Natural killer cell (primary cell): Measurements from ENCODE around the gene AGTRAP. TPM values are rescaled to one million over a fixed set of nuclear protein-coding genes. Genes with fewer than 3 reads are reported as not detected.

Experiments
- ATAC-seq, 3 donors: fragments of 150-1000 bp in 2 of 3; fragments of 200-7000 bp in 1 of 3; cut with Tn5 transposase; 1 replicate in 1 of 3; 2 replicates in 2 of 3; pipeline ENCODE4 v1.10.0; 2021; ENCODE audit warnings: mild to moderate bottlenecking in 2 of 3, moderate library complexity in 2 of 3
- DNase-seq, 2 donors: peaks; one replicate each; pipeline versions ENCODE4 v3.0.0 to v3.0.0-alpha.2; 2013 to 2021; ENCODE audit warnings: mixed read lengths in 1 of 2
- H3K27ac ChIP-seq: one replicate; pipeline ENCODE4 v1.5.1; 2013; ENCODE audit warnings: mild to moderate bottlenecking, low read length
- H3K27me3 ChIP-seq: one replicate; pipeline ENCODE4 v1.6.1; 2013; ENCODE audit warnings: low read length; ENCODE audit not compliant: control insufficient read depth, insufficient read depth
- H3K36me3 ChIP-seq: one replicate; pipeline ENCODE4 v1.6.1; 2013; ENCODE audit warnings: low read length; ENCODE audit not compliant: control insufficient read depth, insufficient read depth
- H3K4me1 ChIP-seq: one replicate; pipeline ENCODE4 v1.6.1; 2013; ENCODE audit warnings: low read length; ENCODE audit not compliant: control insufficient read depth, insufficient read depth
- H3K4me3 ChIP-seq: one replicate; pipeline ENCODE4 v1.5.1; 2013; ENCODE audit warnings: low read length
- H3K9me3 ChIP-seq: one replicate; pipeline ENCODE4 v1.6.1; 2013; ENCODE audit warnings: low read length; ENCODE audit not compliant: control insufficient read depth, insufficient read depth
- H3K27ac Mint-ChIP-seq, 2 donors: one replicate each; pipeline ENCODE4 v1.8.0; 2022; ENCODE audit warnings: mild to moderate bottlenecking in 2 of 2, mixed read lengths in 2 of 2, moderate library complexity in 1 of 2
- H3K27me3 Mint-ChIP-seq, 2 donors: one replicate each; pipeline ENCODE4 v1.8.0; 2022; ENCODE audit warnings: low read depth in 2 of 2, mixed read lengths in 2 of 2
- H3K36me3 Mint-ChIP-seq: one replicate; pipeline ENCODE4 v1.8.0; 2022; ENCODE audit warnings: mixed read lengths
- H3K4me1 Mint-ChIP-seq, 2 donors: one replicate each; pipeline ENCODE4 v1.8.0; 2022; ENCODE audit warnings: mixed read lengths in 2 of 2
- H3K4me3 Mint-ChIP-seq: one replicate; pipeline ENCODE4 v1.8.0; 2022; ENCODE audit warnings: mild to moderate bottlenecking, moderate library complexity, mixed read lengths
- H3K9me3 Mint-ChIP-seq, 2 donors: one replicate each; pipeline ENCODE4 v1.8.0; 2022; ENCODE audit warnings: mixed read lengths in 2 of 2
- CTCF ChIP-seq: fragments of 200-600 bp; IDR thresholded peaks from one replicate; pipeline ENCODE4 v1.8.0; 2022; ENCODE audit warnings: antibody characterized with exemption
- WGBS: methylation state at CpG from one replicate; pipeline ENCODE4 v1.1.7; 2013; ENCODE audit warnings: missing lambda C conversion rate; ENCODE audit not compliant: insufficient coverage; 5-methylcytosine and 5-hydroxymethylcytosine counted together
- intact Hi-C: fragments of 100-400 bp; cut with micrococcal nuclease; formaldehyde crosslinking; loops from one replicate; pipeline ENCODE4 v1.14.2; 2022
- total RNA-seq, 4 donors: library from RNA; stranded (reverse); fragments of 120-200 nt in 1 of 4; gene quantifications; one replicate each; pipeline versions ENCODE4 v1.2.3 to v1.2.4, GENCODE V29; 2013 to 2022

Gene AGTRAP
- total RNA-seq, 3 donors from 2014 or later (not counting 1 experiment from before 2014, with no cell fraction given), result 94.6 to 122 (median 104) TPM

- Histone ChIP-seq H3K4me1 (peaks cover 18% of the 10 kb centered on the region), H3K27me3 (no peaks in the 10 kb centered on the region), H3K9me3 (no peaks in the 10 kb centered on the region), H3K36me3 (no peaks in the 10 kb centered on the region), H3K4me3 (no peak overlapping the region), H3K27ac (no peak overlapping the region)
- DNase-seq (no peak), ATAC-seq (no peak)
- TF ChIP-seq CTCF, result no peak
- Mint-ChIP-seq H3K27me3 (no peaks in the 10 kb centered on the region), H3K4me3 (no peak overlapping the region), H3K4me1 (peaks cover 15 to 16% of the 10 kb centered on the region in 2 donors), H3K36me3 (no peaks in the 10 kb centered on the region), H3K27ac (no peak overlapping the region), H3K9me3 (no peaks in the 10 kb centered on the region)
- intact Hi-C loops, result loop anchor here (5.0 kb wide), 1 partner anchor 33 kb away; the partner anchor contains the start of gene MAD2L2
- WGBS, result 90% methylated on average over 24 of the region's 24 CpGs
Observed at GRCh38 chr1:11714831-11715575, 20.9 kb upstream of the AGTRAP start.

GRCh38 chr1:11719313-11720032 is 16.5 kb upstream of the AGTRAP start:
- 0% methylated on average over 42 of the region's 44 CpGs for WGBS

GRCh38 chr1:11720033-11720376 is 15.9 kb upstream of the AGTRAP start:
- no peaks in the 10 kb centered on the region for H3K27me3 Mint-ChIP-seq
- H3K4me3 Mint-ChIP-seq, result peak overlapping the region; percentile 83
- no peaks in the 10 kb centered on the region for H3K27me3 ChIP-seq
- 79% methylated on average over 12 of the region's 12 CpGs for WGBS
- DNase-seq (no peak), ATAC-seq (no peak)
- H3K36me3 ChIP-seq, result no peaks in the 10 kb centered on the region
- peak overlapping the region; percentile 91 to 93 for H3K27ac Mint-ChIP-seq
- no peaks in the 10 kb centered on the region for H3K9me3 Mint-ChIP-seq
- intact Hi-C loops, result loop anchor here (10.0 kb wide), 1 partner anchor 685 kb away; no protein-coding TSS in a partner anchor
- no peaks in the 10 kb centered on the region for H3K36me3 Mint-ChIP-seq
- TF ChIP-seq CTCF, result no peak
- no peak overlapping the region for H3K4me3 ChIP-seq
- H3K27ac ChIP-seq, result no peak overlapping the region
- H3K9me3 ChIP-seq, result no peaks in the 10 kb centered on the region
- H3K4me1 Mint-ChIP-seq, result peaks cover 21 to 22% of the 10 kb centered on the region in 2 donors
- peaks cover 21% of the 10 kb centered on the region for H3K4me1 ChIP-seq

More at GRCh38 chr1:11719313-11720032, 16.5 kb upstream of the AGTRAP start:
- Mint-ChIP-seq H3K36me3 (no peaks in the 10 kb centered on the region), H3K27me3 (no peaks in the 10 kb centered on the region), H3K4me3 (peak overlapping the region; percentile 83), H3K4me1 (peaks cover 17 to 19% of the 10 kb centered on the region in 2 donors), H3K27ac (peak overlapping the region; percentile 91 to 93), H3K9me3 (no peaks in the 10 kb centered on the region)
- intact Hi-C loops, result loop anchor here (1.0 to 10.0 kb wide), 5 partner anchors 26 to 685 kb away; partner anchors contain the start of genes FBXO6 and MAD2L2
- Histone ChIP-seq H3K9me3 (no peaks in the 10 kb centered on the region), H3K36me3 (no peaks in the 10 kb centered on the region), H3K27me3 (no peaks in the 10 kb centered on the region), H3K4me3 (peak overlapping the region; percentile 40), H3K4me1 (peaks cover 20% of the 10 kb centered on the region), H3K27ac (peak overlapping the region; percentile 75)
- DNase-seq, result peak; percentile 89 to 95
- peak; percentile 98 for TF ChIP-seq CTCF
- ATAC-seq, result peak; percentile 84 to 92 (median 87)
